Measurements from ENCODE around the gene FSD1L. TPM values are rescaled to one million over a fixed set of nuclear protein-coding genes. Genes with fewer than 3 reads are reported as not detected.

The FSD1L gene
- 6.7 TPM for polyA plus RNA-seq (2012; ENCODE audit: low read depth, missing spikeins)

GRCh38 chr9:105447814-105448812 is at the start of gene FSD1L:
Gene FSD1L (plus strand): TSS chr9:105448034. CDS start chr9:105448221, 187 bp downstream.
- no peak for TF ChIP-seq POLR2A (IDR thresholded peaks at IDR 0.05; ENCODE audit: low read depth, low read length)
- no peak for TF ChIP-seq POU2F2 (IDR thresholded peaks at IDR 0.05; ENCODE audit: low read depth, low read length)
- no peak for TF ChIP-seq TAF1 (IDR thresholded peaks at IDR 0.05; ENCODE audit: low read depth, low read length)
- TF ChIP-seq SPI1 (IDR thresholded peaks at IDR 0.05; ENCODE audit: low read depth, low read length) = no peak
- TF ChIP-seq POLR2AphosphoS5 (IDR thresholded peaks at IDR 0.05; ENCODE audit: low read depth, low read length) = no peak
- no peak for TF ChIP-seq PAX5 (IDR thresholded peaks at IDR 0.05; ENCODE audit: insufficient read depth, low read length, severe bottlenecking)
- FAIRE-seq (peak; percentile 98), DNase-seq (ENCODE audit: insufficient read length, low spot score) (peak; percentile 79)

- FAIRE-seq (no peak), DNase-seq (ENCODE audit: insufficient read length, low spot score) (no peak)
- TF ChIP-seq PAX5 (IDR thresholded peaks at IDR 0.05; ENCODE audit: insufficient read depth, low read length, severe bottlenecking) = no peak
- no peak for TF ChIP-seq POLR2AphosphoS5 (IDR thresholded peaks at IDR 0.05; ENCODE audit: low read depth, low read length)
- no peak for TF ChIP-seq TAF1 (IDR thresholded peaks at IDR 0.05; ENCODE audit: low read depth, low read length)
- TF ChIP-seq SPI1 (IDR thresholded peaks at IDR 0.05; ENCODE audit: low read depth, low read length) = no peak
- TF ChIP-seq POU2F2 (IDR thresholded peaks at IDR 0.05; ENCODE audit: low read depth, low read length) = no peak
- TF ChIP-seq POLR2A (IDR thresholded peaks at IDR 0.05; ENCODE audit: low read depth, low read length) = no peak
Observed at GRCh38 chr9:105399117-105399516, 48.7 kb upstream of the FSD1L start.

- no peak for TF ChIP-seq POU2F2 (IDR thresholded peaks at IDR 0.05; ENCODE audit: low read depth, low read length)
- TF ChIP-seq POLR2AphosphoS5 (IDR thresholded peaks at IDR 0.05; ENCODE audit: low read depth, low read length) = no peak
- no peak for TF ChIP-seq TAF1 (IDR thresholded peaks at IDR 0.05; ENCODE audit: low read depth, low read length)
- TF ChIP-seq PAX5 (IDR thresholded peaks at IDR 0.05; ENCODE audit: insufficient read depth, low read length, severe bottlenecking) = no peak
- TF ChIP-seq POLR2A (IDR thresholded peaks at IDR 0.05; ENCODE audit: low read depth, low read length) = no peak
- no peak for TF ChIP-seq SPI1 (IDR thresholded peaks at IDR 0.05; ENCODE audit: low read depth, low read length)
- no peak for FAIRE-seq
Observed at GRCh38 chr9:105401651-105402050, 46.2 kb upstream of the FSD1L start.

GRCh38 chr9:105403552-105404248 is 44.1 kb upstream of the FSD1L start:
- no peak for TF ChIP-seq POLR2AphosphoS5 (IDR thresholded peaks at IDR 0.05; ENCODE audit: low read depth, low read length)
- no peak for TF ChIP-seq TAF1 (IDR thresholded peaks at IDR 0.05; ENCODE audit: low read depth, low read length)
- TF ChIP-seq SPI1 (IDR thresholded peaks at IDR 0.05; ENCODE audit: low read depth, low read length) = no peak
- no peak for TF ChIP-seq PAX5 (IDR thresholded peaks at IDR 0.05; ENCODE audit: insufficient read depth, low read length, severe bottlenecking)
- no peak for TF ChIP-seq POU2F2 (IDR thresholded peaks at IDR 0.05; ENCODE audit: low read depth, low read length)
- TF ChIP-seq POLR2A (IDR thresholded peaks at IDR 0.05; ENCODE audit: low read depth, low read length) = no peak
- FAIRE-seq = no peak
- DNase-seq (ENCODE audit: insufficient read length, low spot score) = no peak

More at GRCh38 chr9:105401651-105402050, 46.2 kb upstream of the FSD1L start:
- DNase-seq (ENCODE audit: insufficient read length, low spot score) = no peak

GRCh38 chr9:105405514-105406131 is 42.2 kb upstream of the FSD1L start:
- TF ChIP-seq PAX5 (IDR thresholded peaks at IDR 0.05; ENCODE audit: insufficient read depth, low read length, severe bottlenecking) (no peak), POU2F2 (IDR thresholded peaks at IDR 0.05; ENCODE audit: low read depth, low read length) (peak; percentile 76)
- DNase-seq (ENCODE audit: insufficient read length, low spot score) (no peak), FAIRE-seq (peak; percentile 90)

DNA sequence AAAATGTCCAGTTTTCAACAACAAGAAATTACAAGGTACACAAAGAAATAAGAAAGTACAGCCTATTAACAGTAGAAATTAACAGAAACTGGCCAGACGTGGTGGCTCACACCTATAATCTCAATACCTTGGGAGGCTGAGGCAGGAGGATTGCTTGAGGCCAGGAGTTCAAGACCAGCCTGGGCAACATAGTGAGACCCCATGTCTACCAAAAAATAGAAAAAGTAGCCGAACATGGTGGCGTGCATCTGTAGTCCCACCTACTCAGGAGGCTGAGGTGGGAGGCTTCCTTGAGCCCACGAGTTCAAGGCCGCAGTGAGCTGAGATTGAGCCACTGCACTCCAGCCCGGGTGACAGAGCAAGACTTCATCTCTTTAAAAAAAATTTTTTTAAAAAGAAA is 41.5 kb upstream of the FSD1L start:
- TF ChIP-seq PAX5 (IDR thresholded peaks at IDR 0.05; ENCODE audit: insufficient read depth, low read length, severe bottlenecking) (no peak), SPI1 (IDR thresholded peaks at IDR 0.05; ENCODE audit: low read depth, low read length) (no peak), POLR2A (IDR thresholded peaks at IDR 0.05; ENCODE audit: low read depth, low read length) (no peak), POU2F2 (IDR thresholded peaks at IDR 0.05; ENCODE audit: low read depth, low read length) (no peak), TAF1 (IDR thresholded peaks at IDR 0.05; ENCODE audit: low read depth, low read length) (no peak), POLR2AphosphoS5 (IDR thresholded peaks at IDR 0.05; ENCODE audit: low read depth, low read length) (no peak)

GRCh38 chr9:105413525-105413924 is 34.3 kb upstream of the FSD1L start:
- DNase-seq (ENCODE audit: insufficient read length, low spot score) (no peak), FAIRE-seq (no peak)
- TF ChIP-seq TAF1 (IDR thresholded peaks at IDR 0.05; ENCODE audit: low read depth, low read length) = no peak
- TF ChIP-seq POLR2A (IDR thresholded peaks at IDR 0.05; ENCODE audit: low read depth, low read length) = no peak
- no peak for TF ChIP-seq SPI1 (IDR thresholded peaks at IDR 0.05; ENCODE audit: low read depth, low read length)
- TF ChIP-seq PAX5 (IDR thresholded peaks at IDR 0.05; ENCODE audit: insufficient read depth, low read length, severe bottlenecking) = no peak
- TF ChIP-seq POLR2AphosphoS5 (IDR thresholded peaks at IDR 0.05; ENCODE audit: low read depth, low read length) = no peak
- TF ChIP-seq POU2F2 (IDR thresholded peaks at IDR 0.05; ENCODE audit: low read depth, low read length) = no peak

More for the DNA sequence above, 41.5 kb upstream of the FSD1L start:
- DNase-seq (ENCODE audit: insufficient read length, low spot score) = no peak
- FAIRE-seq = no peak

DNA sequence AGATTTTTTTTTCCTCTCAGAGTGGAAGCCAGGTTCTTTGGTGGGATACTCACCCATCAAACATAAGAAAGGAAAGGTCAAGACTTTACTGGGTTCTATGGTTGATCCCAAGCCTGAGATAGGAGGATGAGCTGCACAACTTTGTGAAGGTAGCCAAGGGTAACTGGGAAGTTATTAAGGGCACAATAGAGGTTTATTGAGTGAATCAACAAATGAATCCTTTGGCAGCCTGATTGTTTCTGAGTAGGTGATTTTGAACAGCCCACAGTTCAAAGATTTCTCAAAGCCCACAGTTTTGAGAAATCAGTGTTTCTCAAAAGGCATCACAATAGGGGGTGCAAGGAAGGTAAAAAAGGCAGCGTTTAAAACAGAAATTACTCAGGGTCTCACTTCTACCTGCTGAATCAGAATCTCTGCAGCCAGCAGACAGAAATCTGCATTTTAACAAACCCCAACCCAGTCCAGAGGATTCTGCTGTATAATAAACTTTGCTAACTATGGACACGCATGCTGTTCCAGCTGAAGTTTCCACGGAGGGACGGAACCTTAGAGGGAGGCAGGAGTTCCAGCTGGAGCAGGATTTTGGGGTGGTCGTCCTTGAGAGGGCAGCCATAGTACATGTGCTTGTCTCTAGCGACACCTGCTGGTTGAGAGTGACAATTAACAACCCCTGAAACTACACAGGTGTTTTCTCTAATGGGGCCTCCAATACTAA is 32.7 kb upstream of the FSD1L start:
- DNase-seq (ENCODE audit: insufficient read length, low spot score) (peak; percentile 28), FAIRE-seq (peak; percentile 56)
- no peak for TF ChIP-seq POU2F2 (IDR thresholded peaks at IDR 0.05; ENCODE audit: low read depth, low read length)
- no peak for TF ChIP-seq PAX5 (IDR thresholded peaks at IDR 0.05; ENCODE audit: insufficient read depth, low read length, severe bottlenecking)
- no peak for TF ChIP-seq POLR2A (IDR thresholded peaks at IDR 0.05; ENCODE audit: low read depth, low read length)
- TF ChIP-seq TAF1 (IDR thresholded peaks at IDR 0.05; ENCODE audit: low read depth, low read length) = no peak
